Raji (cell line): ENCODE results near the gene PRKN.

ENCODE experiments used
- POLR2A ChIP-seq: IDR thresholded peaks from 2 replicates; pipeline ENCODE4 v1.6.1; 2011; ENCODE audit warnings: low read depth, low read length, control low read depth; ENCODE audit not compliant: insufficient read depth

The PRKN gene

GRCh38 chr6:161463071-161463470 is 1264.5 kb downstream of the PRKN start:
- no peak for TF ChIP-seq POLR2A

GRCh38 chr6:161462148-161462547 is 1265.4 kb downstream of the PRKN start:
- TF ChIP-seq POLR2A = no peak

- TF ChIP-seq POLR2A = no peak
Observed at GRCh38 chr6:161459008-161459615, 1268.5 kb downstream of the PRKN start.

GRCh38 chr6:161458201-161458951 is 1269.2 kb downstream of the PRKN start:
- no peak for TF ChIP-seq POLR2A

- TF ChIP-seq POLR2A = no peak
Observed at GRCh38 chr6:161455848-161456247, 1271.7 kb downstream of the PRKN start.

- TF ChIP-seq POLR2A = no peak
Observed at GRCh38 chr6:161453558-161453957, 1274.0 kb downstream of the PRKN start.

GRCh38 chr6:161452241-161452640 is 1275.3 kb downstream of the PRKN start:
- TF ChIP-seq POLR2A = no peak

- no peak for TF ChIP-seq POLR2A
Observed at GRCh38 chr6:161449521-161449920, 1278.0 kb downstream of the PRKN start.

GRCh38 chr6:161446949-161447348 is 1280.6 kb downstream of the PRKN start:
- TF ChIP-seq POLR2A = no peak

- no peak for TF ChIP-seq POLR2A
Observed at GRCh38 chr6:161446296-161446925, 1281.2 kb downstream of the PRKN start.

GRCh38 chr6:161445021-161445799 is 1282.4 kb downstream of the PRKN start:
- TF ChIP-seq POLR2A = no peak

- no peak for TF ChIP-seq POLR2A
Observed at GRCh38 chr6:161444464-161444863, 1283.1 kb downstream of the PRKN start.

- no peak for TF ChIP-seq POLR2A
Observed at GRCh38 chr6:161443848-161444247, 1283.7 kb downstream of the PRKN start.

GRCh38 chr6:161442420-161442819 is 1285.1 kb downstream of the PRKN start:
- no peak for TF ChIP-seq POLR2A

GRCh38 chr6:161440299-161440698 is 1287.3 kb downstream of the PRKN start:
- no peak for TF ChIP-seq POLR2A
